ENCODE results near the gene POLRMT.
A peak's percentile ranks its signal among the peaks of the same experiment; 100 is the strongest.

Gene POLRMT

GRCh38 chr19:575527-576506, 57.5 kb downstream of the POLRMT start:
- DNase-seq, result no peak

- DNase-seq, result no peak
These were observed 58.4 kb downstream of the POLRMT start for GRCh38 chr19:574658-575526.

- no peak for DNase-seq
These were observed 59.9 kb downstream of the POLRMT start for GRCh38 chr19:573519-573825.

GRCh38 chr19:572743-573518, 60.4 kb downstream of the POLRMT start:
- DNase-seq, result no peak

GRCh38 chr19:572140-572742, 61.1 kb downstream of the POLRMT start, which contains the start of gene BSG:
BSG (plus strand) TSS chr19:572596; CDS start chr19:572635, 39 bp downstream.
- DNase-seq, result peak; percentile 98

- no peak for DNase-seq
These were observed 61.8 kb downstream of the POLRMT start for GRCh38 chr19:571566-571974.

- DNase-seq, result peak; percentile 78
These were observed 62.3 kb downstream of the POLRMT start for GRCh38 chr19:570937-571565.

- DNase-seq, result no peak
These were observed 63.1 kb downstream of the POLRMT start for GRCh38 chr19:570251-570686.

- no peak for DNase-seq
These were observed 65.9 kb downstream of the POLRMT start for GRCh38 chr19:567296-567900.
